Endometrial microvascular endothelial cells (primary cell): ENCODE measurements around the gene ICE1. TPM values are rescaled to one million over a fixed set of nuclear protein-coding genes. Genes with fewer than 3 reads are reported as not detected.
"Not testable (repeated sequence)": the region's sequence is repeated elsewhere in the genome, so short reads cannot be mapped to it uniquely, and the experiment has no call there.

Experiments
- in situ Hi-C: cut with HindIII; loops from 2 replicates; pipeline ENCODE4 v1.10.0; 2017; ENCODE audit warnings: low sequenced_read_pairs, low pct_unique_long_range_greater_than_20kb; ENCODE audit errors: inconsistent ontology term
- total RNA-seq: library from RNA; depleted of rRNA; stranded (reverse); fragments of >200 nt; gene quantifications from one replicate; pipeline ENCODE4 v1.2.3, GENCODE V29; 2015; ENCODE audit errors: inconsistent ontology term

ICE1 gene
- total RNA-seq, 1 donor from 2014 or later = 23.4 TPM

GRCh38 chr5:5512543-5512942, 90.1 kb downstream of the ICE1 start:
- in situ Hi-C loops = no loop called here

- in situ Hi-C loops = not testable (repeated sequence)
These were observed 98.1 kb downstream of the ICE1 start for GRCh38 chr5:5520622-5521021.

GRCh38 chr5:5521029-5521428, 98.6 kb downstream of the ICE1 start:
- in situ Hi-C loops = no loop called here

GRCh38 chr5:5521478-5521877, 99.0 kb downstream of the ICE1 start:
- in situ Hi-C loops = no loop called here

- in situ Hi-C loops = no loop called here
These were observed 99.9 kb downstream of the ICE1 start for GRCh38 chr5:5522336-5522735.

GRCh38 chr5:5523066-5523505, 100.6 kb downstream of the ICE1 start:
- in situ Hi-C loops = no loop called here

GRCh38 chr5:5524327-5524726, 101.8 kb downstream of the ICE1 start:
- in situ Hi-C loops = no loop called here

GRCh38 chr5:5531371-5531770, 108.9 kb downstream of the ICE1 start:
- in situ Hi-C loops = no loop called here

GRCh38 chr5:5532306-5533076, 110.0 kb downstream of the ICE1 start:
- in situ Hi-C loops = no loop called here

- in situ Hi-C loops = no loop called here
These were observed 111.5 kb downstream of the ICE1 start for GRCh38 chr5:5533927-5534326.

GRCh38 chr5:5534333-5534732, 111.9 kb downstream of the ICE1 start:
- in situ Hi-C loops = no loop called here

GRCh38 chr5:5536871-5537270, 114.4 kb downstream of the ICE1 start:
- in situ Hi-C loops = no loop called here

- in situ Hi-C loops = no loop called here
These were observed 114.9 kb downstream of the ICE1 start for GRCh38 chr5:5537426-5537825.

GRCh38 chr5:5539590-5539989, 117.1 kb downstream of the ICE1 start:
- in situ Hi-C loops = no loop called here
